Spleen (tissue), 3 donors: ENCODE results near the gene RNF215.

ENCODE experiments used
- POLR2A ChIP-seq, 3 donors: fragments of 450-650 bp; IDR thresholded peaks; one replicate each; pipeline ENCODE4 v1.5.1; 2017; ENCODE audit warnings: antibody characterized with exemption in 3 of 3, mild to moderate bottlenecking in 1 of 3
- POLR2AphosphoS5 ChIP-seq, 3 donors: sonication (generic); formaldehyde crosslinking; IDR thresholded peaks; one replicate each; pipeline ENCODE4 v1.5.1; 2017; ENCODE audit warnings: antibody characterized with exemption in 3 of 3

- TF ChIP-seq POLR2A (IDR thresholded peaks at IDR 0.05), result no peak
- TF ChIP-seq POLR2AphosphoS5 (IDR thresholded peaks at IDR 0.05), result no peak
Measured at GRCh38 chr22:30365891-30366290, 21.3 kb downstream of the RNF215 start.
